MV-4-11 (cell line): ENCODE measurements around the gene PFN3.
"Not testable (repeated sequence)": the region's sequence is repeated elsewhere in the genome, so short reads cannot be mapped to it uniquely, and the experiment has no call there.

Experiments
- DNase-seq: peaks from one replicate; lab custom pipeline; 2025; lab: John Stamatoyannopoulos, UW

The PFN3 gene

GRCh38 chr5:177372034-177372896, 28.2 kb downstream of the PFN3 start:
- DNase-seq: peak; percentile 23

GRCh38 chr5:177371120-177372033, 29.1 kb downstream of the PFN3 start:
- DNase-seq: no peak

- DNase-seq: peak; percentile 70
These were observed 29.9 kb downstream of the PFN3 start for GRCh38 chr5:177370488-177371119.

DNA sequence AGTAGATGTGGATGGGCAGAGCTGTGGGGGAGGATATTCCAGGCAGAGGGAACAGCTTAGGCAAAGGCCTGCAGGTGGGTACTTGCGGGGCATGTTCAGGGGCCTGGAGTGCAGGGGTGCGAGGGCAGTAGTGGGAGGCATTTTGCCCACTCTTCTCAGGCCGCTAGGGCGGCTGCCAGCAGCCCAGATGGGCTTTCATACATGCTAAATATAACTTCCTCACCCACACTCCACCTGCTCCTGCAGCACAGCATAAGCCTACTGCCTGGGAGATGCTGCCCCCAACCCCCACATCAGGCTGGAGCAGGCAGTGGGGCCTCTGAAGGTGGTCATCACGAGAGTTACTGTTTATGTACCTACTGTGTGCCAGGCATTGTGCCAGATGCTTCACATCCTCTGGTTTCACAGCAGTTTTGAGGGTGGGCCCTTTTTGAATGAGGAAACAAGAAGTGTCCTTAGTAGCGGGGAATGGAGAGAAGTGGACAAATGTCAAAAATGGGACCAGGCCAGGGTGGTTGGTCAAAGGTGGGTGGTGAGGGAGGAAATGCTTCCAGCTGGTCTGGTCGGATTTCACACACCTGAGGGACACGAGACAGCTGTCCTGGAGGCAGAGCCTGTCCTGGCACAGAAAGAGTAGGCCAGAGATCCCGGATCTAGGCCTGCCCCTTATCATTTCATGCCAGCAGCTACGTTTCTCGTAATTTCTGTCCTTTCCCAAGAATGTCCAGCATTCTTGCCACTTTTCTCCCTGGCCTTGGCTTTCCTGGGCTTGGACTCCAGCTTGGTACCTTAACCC, 30.6 kb downstream of the PFN3 start:
- no peak for DNase-seq

- peak; percentile 15 for DNase-seq
These were observed 31.4 kb downstream of the PFN3 start for GRCh38 chr5:177368869-177369644.

- DNase-seq: no peak
These were observed 32.2 kb downstream of the PFN3 start for GRCh38 chr5:177367981-177368868.

- no peak for DNase-seq
These were observed 33.1 kb downstream of the PFN3 start for GRCh38 chr5:177367323-177367848.

DNA sequence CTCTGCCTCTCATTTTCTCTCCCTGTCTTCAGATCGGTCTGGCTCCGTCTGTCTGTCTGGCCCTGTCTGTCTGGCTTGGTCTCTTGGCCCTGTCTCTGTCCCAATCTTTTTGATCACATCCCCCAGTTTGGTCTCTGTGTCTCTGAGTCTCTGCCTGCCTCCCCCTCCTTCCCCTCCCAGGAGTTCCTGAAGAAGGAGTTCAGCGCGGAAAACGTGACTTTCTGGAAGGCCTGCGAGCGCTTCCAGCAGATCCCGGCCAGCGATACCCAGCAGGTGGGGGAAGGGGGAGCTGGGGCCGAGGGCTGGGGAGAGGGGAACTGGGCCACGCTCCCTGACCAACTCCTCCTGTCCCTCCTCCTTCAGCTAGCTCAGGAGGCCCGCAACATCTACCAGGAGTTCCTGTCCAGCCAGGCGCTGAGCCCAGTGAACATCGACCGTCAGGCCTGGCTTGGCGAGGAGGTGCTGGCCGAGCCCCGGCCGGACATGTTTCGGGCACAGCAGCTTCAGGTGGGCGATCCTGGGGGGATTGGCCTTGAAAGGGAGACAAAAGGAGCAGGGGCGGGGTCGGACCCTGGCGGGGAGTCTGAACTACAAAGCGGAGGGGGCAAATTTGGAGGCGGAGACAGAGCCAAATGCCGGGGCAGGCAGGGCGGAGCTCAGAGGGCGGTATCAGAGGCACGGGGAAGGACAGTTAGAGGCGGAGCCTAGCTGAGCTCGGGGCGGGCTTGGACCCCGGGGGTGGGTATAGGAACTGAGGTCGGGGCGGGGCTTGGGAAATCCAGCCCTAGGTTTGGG, 33.7 kb downstream of the PFN3 start:
- DNase-seq: no peak

DNA sequence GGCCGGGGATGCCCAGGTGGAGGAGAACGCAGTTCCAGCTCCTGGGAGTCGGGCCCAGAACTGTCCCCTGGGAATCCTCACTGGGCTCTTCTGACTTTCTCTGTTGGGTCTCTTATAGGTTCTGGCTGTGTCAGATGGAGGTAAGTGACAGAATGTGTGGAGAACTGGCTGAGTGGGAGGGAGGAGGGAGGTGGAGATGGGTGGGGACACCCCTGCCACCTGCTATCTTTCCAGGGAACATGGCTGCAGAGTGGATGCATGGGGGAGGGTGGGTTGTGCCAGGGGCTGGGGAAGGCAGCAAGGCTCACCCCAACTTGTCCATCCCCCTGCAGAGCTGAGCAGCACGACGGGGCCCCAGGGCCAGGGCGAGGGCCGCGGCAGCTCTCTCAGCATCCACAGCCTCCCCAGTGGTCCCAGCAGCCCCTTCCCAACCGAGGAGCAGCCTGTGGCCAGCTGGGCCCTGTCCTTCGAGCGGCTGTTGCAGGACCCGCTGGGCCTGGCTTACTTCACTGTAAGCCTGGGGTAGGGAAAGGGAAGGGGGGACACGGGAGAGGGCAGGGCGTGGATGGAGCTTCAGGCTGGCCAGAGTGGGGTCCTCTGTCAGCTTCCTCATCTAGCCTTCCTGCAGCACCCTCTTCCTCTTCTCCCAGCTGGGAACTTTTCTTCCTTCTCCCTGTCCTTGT, 34.5 kb downstream of the PFN3 start:
- DNase-seq: no peak

DNA sequence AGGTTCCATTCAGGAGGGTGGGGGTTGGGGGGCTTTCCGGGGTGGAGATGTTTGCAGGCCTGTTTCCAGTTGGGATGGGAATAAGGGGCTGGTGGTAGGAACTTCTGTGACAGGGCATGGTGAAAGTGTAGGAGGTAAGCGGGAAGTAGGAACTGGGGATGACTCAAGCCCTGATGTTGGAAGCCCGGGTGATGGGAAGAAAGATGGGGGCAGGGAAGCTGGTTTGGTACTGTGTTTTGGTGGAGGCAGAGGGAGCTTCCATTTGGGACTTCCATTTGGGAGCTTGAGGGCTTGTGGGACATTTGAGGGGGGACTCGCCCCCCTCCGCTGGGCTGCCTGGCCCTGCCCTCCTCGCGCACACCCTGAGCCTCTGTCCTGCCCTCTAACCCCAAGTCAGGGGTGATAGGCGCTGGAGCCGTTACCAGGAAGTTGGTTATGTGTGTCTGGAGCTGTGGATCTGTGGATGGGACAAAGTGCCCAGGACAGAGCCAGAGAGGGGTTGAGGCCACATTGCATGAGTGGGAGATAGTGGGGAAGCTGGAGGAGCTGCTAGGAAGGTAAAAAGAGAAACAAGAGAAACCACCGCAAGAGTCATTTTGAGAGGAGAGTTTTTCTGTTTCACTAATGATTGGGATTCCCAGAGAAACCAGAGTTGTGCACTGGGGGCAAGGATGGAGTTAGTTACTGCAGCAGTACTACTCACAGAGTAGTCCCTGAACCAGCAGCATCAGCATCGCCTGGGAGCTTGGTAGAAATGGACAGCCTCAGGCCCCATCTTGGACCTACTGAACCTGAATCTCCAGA, 36.1 kb downstream of the PFN3 start:
- DNase-seq: no peak

DNA sequence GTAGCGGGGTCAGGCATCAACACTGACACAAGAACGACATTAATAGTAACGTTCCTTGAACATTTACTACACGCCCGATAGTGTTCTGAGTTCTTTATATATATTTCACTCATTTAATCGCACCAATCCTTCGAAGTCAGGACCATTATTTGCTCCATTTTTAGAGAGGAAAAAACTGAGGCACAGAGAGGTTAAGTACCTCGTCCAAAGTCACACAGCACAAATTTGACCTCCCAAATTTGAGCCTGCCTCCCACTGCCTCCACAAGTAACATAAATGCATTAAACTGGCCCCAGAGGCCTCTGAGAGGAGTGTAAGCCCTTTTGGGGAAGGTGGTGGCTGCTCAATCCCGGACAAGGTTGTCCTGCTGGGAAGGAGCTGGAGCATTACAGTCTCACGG, 36.9 kb downstream of the PFN3 start:
- no peak for DNase-seq

- DNase-seq: peak; percentile 13
These were observed 37.6 kb downstream of the PFN3 start for GRCh38 chr5:177362610-177363507.

DNA sequence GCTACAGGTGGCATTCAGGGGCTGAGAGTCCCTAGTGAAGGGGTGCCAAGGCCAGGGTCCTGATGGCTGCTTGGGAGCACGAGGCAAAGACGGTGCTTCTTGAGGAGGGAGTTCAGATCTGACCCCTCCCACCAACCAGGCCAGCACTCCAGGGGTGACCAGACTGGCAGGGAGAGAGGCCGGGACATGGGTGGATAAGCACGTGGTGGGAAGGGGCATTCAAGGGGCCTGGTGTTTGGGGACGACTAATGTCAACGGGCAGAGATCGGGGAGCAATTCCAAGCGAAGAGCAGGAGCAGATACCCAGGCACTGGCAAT, 38.2 kb downstream of the PFN3 start:
- no peak for DNase-seq

DNA sequence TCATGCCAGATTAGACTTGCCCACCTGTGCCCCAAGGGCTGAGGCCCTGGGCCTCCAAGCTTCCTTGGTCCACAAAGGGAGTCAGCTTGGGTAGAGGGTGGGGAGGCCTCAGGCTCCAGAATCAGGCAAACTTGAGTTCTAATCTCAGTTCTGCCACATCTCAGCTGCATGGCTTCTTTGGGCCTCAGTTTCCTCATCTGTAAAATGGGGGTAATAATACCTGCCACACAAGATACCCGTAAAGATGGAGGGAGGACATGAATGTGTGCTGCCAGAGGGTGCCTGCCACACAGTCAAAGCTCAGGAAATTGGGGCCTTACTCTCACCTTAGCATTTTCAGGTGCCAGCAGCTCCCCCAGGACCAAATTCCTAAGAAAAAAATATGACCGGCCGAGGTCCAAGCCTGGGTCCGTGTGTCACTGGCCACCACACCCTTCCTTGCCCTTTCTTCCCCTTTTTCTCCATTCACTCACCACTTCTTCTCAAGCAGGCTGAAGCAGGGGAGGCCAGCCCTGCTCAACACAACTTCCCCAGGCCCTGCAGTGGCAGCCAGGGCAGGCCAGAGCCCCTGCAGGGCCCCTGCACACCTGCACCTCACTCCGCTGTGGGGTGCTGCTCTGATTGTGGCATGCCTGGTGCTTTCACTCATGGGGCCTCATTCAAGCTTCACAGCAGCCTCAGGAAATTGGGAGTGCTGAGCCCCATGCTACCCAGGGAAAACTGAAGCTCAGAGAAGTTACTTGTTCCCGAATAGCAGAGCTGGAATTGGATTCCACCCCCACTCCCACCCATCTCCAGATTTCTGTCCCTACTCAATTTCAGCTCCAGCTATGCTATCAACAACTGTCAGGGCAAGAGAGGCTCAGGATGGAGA, 38.8 kb downstream of the PFN3 start:
- peak; percentile 49 for DNase-seq

DNA sequence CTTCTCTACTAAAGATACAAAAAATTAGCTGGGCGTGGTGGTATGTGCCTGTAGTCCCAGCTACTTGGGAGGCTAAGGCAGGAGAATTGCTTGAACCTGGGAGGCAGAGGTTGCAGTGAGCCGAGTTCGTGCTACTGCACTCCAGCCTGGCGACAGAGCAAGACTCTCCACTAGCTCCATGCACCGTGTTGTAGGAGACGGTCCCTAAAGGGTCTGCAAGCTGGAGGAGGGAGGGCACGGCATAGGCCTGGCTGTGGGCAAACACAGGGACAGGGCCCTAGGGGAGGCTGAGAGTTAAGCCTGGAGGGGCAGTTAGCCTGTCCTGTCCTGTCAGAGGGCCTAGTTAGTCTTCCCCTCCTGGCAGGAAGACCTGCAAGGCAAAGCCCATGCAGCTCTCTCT, 39.7 kb downstream of the PFN3 start:
- not testable (repeated sequence) for DNase-seq
